H1 (cell line): ENCODE results near the gene TRABD2B. TPM values are rescaled to one million over a fixed set of nuclear protein-coding genes. Genes with fewer than 3 reads are reported as not detected.

Experiments
- CTCF ChIA-PET: fragments of 300-600 bp; sonication (Branson Sonifier 250); formaldehyde crosslinking; loops from one replicate; lab custom pipeline; 2021; ENCODE audit not compliant: partially characterized antibody; lab: Charles Lee
- POLR2A ChIA-PET: fragments of 300-600 bp; sonication (Branson Sonifier 250); formaldehyde crosslinking; loops from one replicate; lab custom pipeline; 2021; ENCODE audit warnings: inconsistent platforms; ENCODE audit not compliant: partially characterized antibody; lab: Charles Lee
- DNase-seq, 2 experiments: peaks; one replicate each; pipeline versions ENCODE4 v3.0.0 to v3.0.0-alpha.2; 2010 to 2022; ENCODE audit warnings: low spot score in 2 of 2, low read depth in 1 of 2, mixed read lengths in 1 of 2
- FAIRE-seq: peaks from 2 replicates; lab custom pipeline; 2011; peaks lifted over from hg19 to GRCh38; lab: Jason Lieb, UNC
- H2AFZ ChIP-seq: 2 replicates; pipeline ENCODE4 v1.8.1; 2012; ENCODE audit warnings: low read length, inconsistent platforms
- H2AK5ac ChIP-seq: 2 replicates; pipeline ENCODE4 v1.6.1; 2013; ENCODE audit warnings: low read depth, low read length
- H2BK120ac ChIP-seq: replicated peaks from 2 replicates; pipeline ENCODE3; 2013; ENCODE audit warnings: low read depth, low read length, inconsistent platforms
- H2BK12ac ChIP-seq: 2 replicates; pipeline ENCODE4 v1.6.1; 2013; ENCODE audit warnings: low read depth, low read length
- H2BK15ac ChIP-seq: 2 replicates; pipeline ENCODE4 v1.6.1; 2013; ENCODE audit warnings: low read length
- H2BK20ac ChIP-seq: 2 replicates; pipeline ENCODE4 v1.6.1; 2013; ENCODE audit warnings: low read length
- H2BK5ac ChIP-seq: 2 replicates; pipeline ENCODE4 v1.6.1; 2013; ENCODE audit warnings: low read depth, low read length
- H3K14ac ChIP-seq: 2 replicates; pipeline ENCODE4 v1.6.1; 2013; ENCODE audit warnings: inconsistent platforms; ENCODE audit not compliant: insufficient read length
- H3K18ac ChIP-seq: 2 replicates; pipeline ENCODE4 v1.6.1; 2013; ENCODE audit warnings: low read length; ENCODE audit errors: extremely low read depth
- H3K23ac ChIP-seq: 2 replicates; pipeline ENCODE4 v1.6.1; 2013; ENCODE audit warnings: inconsistent platforms; ENCODE audit not compliant: insufficient read length
- H3K23me2 ChIP-seq: 2 replicates; pipeline ENCODE4 v1.6.1; 2013; ENCODE audit warnings: low read depth, low read length
- H3K27ac ChIP-seq: 2 replicates; pipeline ENCODE4 v1.6.1; 2011; ENCODE audit warnings: low read depth, low read length, inconsistent platforms
- H3K27me3 ChIP-seq, 4 experiments: replicated peaks in 1 of 4; 1 replicate in 1 of 4; 2 replicates in 3 of 4; pipeline versions ENCODE4 v1.6.1 to v1.8.1; 2011 to 2013; ENCODE audit warnings: low read length in 3 of 4, mild to moderate bottlenecking in 3 of 4, inconsistent platforms in 2 of 4, mixed read lengths in 2 of 4, moderate library complexity in 1 of 4; ENCODE audit not compliant: control insufficient read depth in 3 of 4, insufficient read depth in 3 of 4; ENCODE audit errors: extremely low read depth in 1 of 4
- H3K36me3 ChIP-seq, 4 experiments: 2 replicates each; pipeline versions ENCODE4 v1.6.1 to v1.8.1; 2011 to 2013; ENCODE audit warnings: mild to moderate bottlenecking in 4 of 4, low read length in 3 of 4, moderate library complexity in 2 of 4, control low read depth in 1 of 4, inconsistent platforms in 1 of 4; ENCODE audit not compliant: insufficient read depth in 4 of 4, control insufficient read depth in 2 of 4
- H3K4ac ChIP-seq: replicated peaks from 2 replicates; pipeline ENCODE3; 2013; ENCODE audit warnings: low read length, low read depth, mixed read lengths, inconsistent platforms; ENCODE audit not compliant: insufficient read length
- H3K4me1 ChIP-seq, 4 experiments: replicated peaks in 1 of 4; 1 replicate in 1 of 4; 2 replicates in 3 of 4; pipeline versions ENCODE4 v1.6.1 to v1.8.1; 2011 to 2013; ENCODE audit warnings: low read length in 3 of 4, inconsistent platforms in 2 of 4, mixed read lengths in 1 of 4; ENCODE audit not compliant: insufficient read depth in 4 of 4, control insufficient read depth in 3 of 4
- H3K4me2 ChIP-seq, 2 experiments: 2 replicates each; pipeline versions ENCODE4 v1.6.1 to v1.8.1; 2011 to 2013; ENCODE audit warnings: low read depth in 2 of 2, low read length in 2 of 2, control low read depth in 1 of 2, inconsistent platforms in 1 of 2, mild to moderate bottlenecking in 1 of 2; ENCODE audit not compliant: insufficient read depth in 1 of 2
- H3K4me3 ChIP-seq, 4 experiments: fragments of 200-600, 300-600 bp in 1 of 4; sonication (generic), shearing (Covaris generic), sonication (Bioruptor Twin) in 1 of 4; 2 replicates each; pipeline versions ENCODE4 v1.5.1 to v1.8.1; 2011 to 2016; ENCODE audit warnings: low read length in 4 of 4, low read depth in 3 of 4, control low read depth in 2 of 4, inconsistent platforms in 2 of 4, mild to moderate bottlenecking in 2 of 4, mixed read lengths in 1 of 4, moderate library complexity in 1 of 4; ENCODE audit not compliant: insufficient read depth in 2 of 4; ENCODE audit errors: extremely low read depth in 1 of 4
- H3K56ac ChIP-seq: replicated peaks from 2 replicates; pipeline ENCODE3; 2013; ENCODE audit warnings: low read depth, mild to moderate bottlenecking, mixed read lengths, low read length, inconsistent platforms; ENCODE audit not compliant: insufficient read length
- H3K79me1 ChIP-seq: 2 replicates; pipeline ENCODE4 v1.6.1; 2013; ENCODE audit warnings: low read depth, low read length, control low read depth
- H3K79me2 ChIP-seq, 2 experiments: 2 replicates each; pipeline versions ENCODE4 v1.6.1 to v1.8.1; 2012 to 2013; ENCODE audit warnings: low read length in 2 of 2, mild to moderate bottlenecking in 2 of 2, inconsistent platforms in 1 of 2; ENCODE audit not compliant: insufficient read depth in 2 of 2, control insufficient read depth in 1 of 2
- H3K9ac ChIP-seq, 4 experiments: replicated peaks in 1 of 4; 1 replicate in 1 of 4; 2 replicates in 3 of 4; pipeline versions ENCODE4 v1.6.1 to v1.8.1; 2011 to 2013; ENCODE audit warnings: low read depth in 3 of 4, low read length in 3 of 4, control low read depth in 2 of 4, mild to moderate bottlenecking in 2 of 4, moderate library complexity in 2 of 4, inconsistent platforms in 1 of 4; ENCODE audit errors: extremely low read depth in 1 of 4
- H3K9me3 ChIP-seq, 2 experiments: 2 replicates each; pipeline versions ENCODE4 v1.6.1 to v1.8.1; 2012 to 2013; ENCODE audit warnings: mild to moderate bottlenecking in 2 of 2, moderate library complexity in 2 of 2, control low read depth in 1 of 2, inconsistent platforms in 1 of 2, low read depth in 1 of 2, low read length in 1 of 2, mixed read lengths in 1 of 2; ENCODE audit not compliant: insufficient read depth in 2 of 2
- H4K20me1 ChIP-seq, 2 experiments: replicated peaks in 1 of 2; 2 replicates each; pipeline versions ENCODE3 to v1.8.1; 2011 to 2013; ENCODE audit warnings: inconsistent platforms in 2 of 2, low read length in 2 of 2, mild to moderate bottlenecking in 1 of 2; ENCODE audit not compliant: insufficient read depth in 2 of 2, control insufficient read depth in 1 of 2
- H4K5ac ChIP-seq: 2 replicates; pipeline ENCODE4 v1.6.1; 2013; ENCODE audit warnings: low read length, low read depth, mixed read lengths, inconsistent platforms; ENCODE audit not compliant: insufficient read length
- H4K8ac ChIP-seq: 2 replicates; pipeline ENCODE4 v1.8.0; 2013; ENCODE audit warnings: mild to moderate bottlenecking, moderate library complexity, low read length, inconsistent platforms; ENCODE audit not compliant: insufficient read depth; ENCODE audit errors: extremely low read depth
- H4K91ac ChIP-seq: replicated peaks from 2 replicates; pipeline ENCODE3; 2013; ENCODE audit warnings: low read length, mixed read lengths, inconsistent platforms; ENCODE audit not compliant: insufficient read length
- E2F6 ChIP-seq: IDR thresholded peaks from 2 replicates; pipeline ENCODE4 v1.6.1; 2012; ENCODE audit warnings: inconsistent platforms
- RFX5 ChIP-seq: IDR thresholded peaks from 2 replicates; pipeline ENCODE4 v1.6.1; 2011; ENCODE audit warnings: low read depth, low read length, improper control_type of control experiment, borderline replicate concordance
- polyA plus RNA-seq, 7 experiments: library from polyadenylated mRNA; depleted of rRNA in 3 of 7; stranded (reverse) in 5 of 7; unstranded in 2 of 7; fragments of >200 nt in 5 of 7; fragments of 200-250 nt in 2 of 7; gene quantifications; 1 replicate in 5 of 7; 2 replicates in 1 of 7; 4 replicates in 1 of 7; pipeline versions ENCODE4 v1.2.1 to v1.2.3, GENCODE V29; 2011 to 2013; ENCODE audit warnings: missing spikeins in 2 of 7, mixed read lengths in 2 of 7
- total RNA-seq: library from RNA; stranded (reverse); fragmentation: NEBNext Ultra II Directional; extraction: Animal tissue kit (Norgen Biotek cat#: 25700); gene quantifications from 2 replicates; pipeline ENCODE4 v1.2.1, GENCODE V29; 2021

TRABD2B gene
- total and polyA plus RNA-seq, 2 of the 8 experiments (the other 6 are each of a cell fraction or from before 2014, with no cell fraction given) = 0.95 to 3.4 TPM

GRCh38 chr1:47981667-47982350 is 15.4 kb downstream of the TRABD2B start:
- ChIA-PET POLR2A (interaction anchor here (1.1 kb wide), 1 partner anchor 9 kb away, joined by 3 read pairs; no protein-coding TSS in a partner anchor), CTCF (interaction anchor here (0.8 to 1.9 kb wide), 5 partner anchors 9 to 244 kb away, joined by 3 to 5 read pairs (median 3); no protein-coding TSS in a partner anchor)
- Histone ChIP-seq H3K36me3 (no peaks in the 10 kb centered on the region), H2BK5ac (no peak overlapping the region), H3K4me2 (no peak overlapping the region), H2AFZ (no peak overlapping the region), H3K9me3 (no peaks in the 10 kb centered on the region), H4K91ac (no peak overlapping the region), H3K23ac (no peak overlapping the region), H3K14ac (no peak overlapping the region), H4K5ac (no peak overlapping the region), H3K9ac (no peak overlapping the region), H3K27ac (no peak overlapping the region), H3K4me3 (no peak overlapping the region), H2BK120ac (no peak overlapping the region), H2BK12ac (0 out of 2 replicates have a peak overlapping the region, but pooled peaks have one; percentile 10), H2AK5ac (no peak overlapping the region; the same call in 1 of the 2 replicates), H2BK15ac (no peak overlapping the region), H3K4ac (no peak overlapping the region), H4K20me1 (no peaks in the 10 kb centered on the region), H3K79me2 (peaks cover 0 to 8% of the 10 kb centered on the region in 2 experiments; a peak in 1 of 4 replicates), H3K27me3 (peaks cover 0 to 14% (median 9%) of the 10 kb centered on the region in 4 experiments; a peak in 5 of 7 replicates), H3K79me1 (no peaks in the 10 kb centered on the region), H3K4me1 (peaks cover 14 to 29% (median 16%) of the 10 kb centered on the region in 4 experiments), H3K23me2 (peaks cover 4% of the 10 kb centered on the region; the same call in 1 of the 2 replicates), H3K18ac (no peak overlapping the region), H3K56ac (no peak overlapping the region), H2BK20ac (no peak overlapping the region; the same call in 1 of the 2 replicates), H4K8ac (no peak overlapping the region)
- DNase-seq (no peak), FAIRE-seq (no peak)
- peak; percentile 87 for TF ChIP-seq RFX5
- TF ChIP-seq E2F6 = no peak
